ENCODE results near the gene SHOX. TPM values are rescaled to one million over a fixed set of nuclear protein-coding genes. Genes with fewer than 3 reads are reported as not detected.
"Not testable (repeated sequence)": the region's sequence is repeated elsewhere in the genome, so short reads cannot be mapped to it uniquely, and the experiment has no call there.

SHOX gene
- total RNA-seq, 2 donors from 2014 or later: 0.11 to 0.12 TPM

- TF ChIP-seq, protein P1, sequence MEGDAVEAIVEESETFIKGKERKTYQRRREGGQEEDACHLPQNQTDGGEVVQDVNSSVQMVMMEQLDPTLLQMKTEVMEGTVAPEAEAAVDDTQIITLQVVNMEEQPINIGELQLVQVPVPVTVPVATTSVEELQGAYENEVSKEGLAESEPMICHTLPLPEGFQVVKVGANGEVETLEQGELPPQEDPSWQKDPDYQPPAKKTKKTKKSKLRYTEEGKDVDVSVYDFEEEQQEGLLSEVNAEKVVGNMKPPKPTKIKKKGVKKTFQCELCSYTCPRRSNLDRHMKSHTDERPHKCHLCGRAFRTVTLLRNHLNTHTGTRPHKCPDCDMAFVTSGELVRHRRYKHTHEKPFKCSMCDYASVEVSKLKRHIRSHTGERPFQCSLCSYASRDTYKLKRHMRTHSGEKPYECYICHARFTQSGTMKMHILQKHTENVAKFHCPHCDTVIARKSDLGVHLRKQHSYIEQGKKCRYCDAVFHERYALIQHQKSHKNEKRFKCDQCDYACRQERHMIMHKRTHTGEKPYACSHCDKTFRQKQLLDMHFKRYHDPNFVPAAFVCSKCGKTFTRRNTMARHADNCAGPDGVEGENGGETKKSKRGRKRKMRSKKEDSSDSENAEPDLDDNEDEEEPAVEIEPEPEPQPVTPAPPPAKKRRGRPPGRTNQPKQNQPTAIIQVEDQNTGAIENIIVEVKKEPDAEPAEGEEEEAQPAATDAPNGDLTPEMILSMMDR (IDR thresholded peaks at IDR 0.05): no peak
- intact Hi-C loops (cut with DNase I): no loop called here
- H3K4me3 ChIP-seq: no peak overlapping the region
- no peak for DNase-seq
- no peaks in the 10 kb centered on the region for H3K27me3 ChIP-seq
- H3K4me1 ChIP-seq: no peaks in the 10 kb centered on the region
- no peaks in the 10 kb centered on the region for H3K9me3 ChIP-seq
- no peaks in the 10 kb centered on the region for H3K36me3 ChIP-seq
- no peak overlapping the region for H3K9ac ChIP-seq (ENCODE audit: low read depth in 2 of 2, low read length in 2 of 2)
- H3K27ac ChIP-seq: no peak overlapping the region
These were observed 16.5 kb upstream of the SHOX start for GRCh38 chrX:614136-614535.

- TF ChIP-seq, protein P1 (IDR thresholded peaks at IDR 0.05): no peak
- no peaks in the 10 kb centered on the region for H3K27me3 ChIP-seq
These were observed 13.2 kb upstream of the SHOX start for GRCh38 chrX:617401-617800.

GRCh38 chrX:617891-618290, 12.7 kb upstream of the SHOX start:
- H3K9ac ChIP-seq (ENCODE audit: low read depth in 2 of 2, low read length in 2 of 2): no peak overlapping the region
- no peaks in the 10 kb centered on the region for H3K4me1 ChIP-seq
- H3K36me3 ChIP-seq: no peaks in the 10 kb centered on the region
- no peak for DNase-seq
- TF ChIP-seq, protein P1 (IDR thresholded peaks at IDR 0.05): no peak
- no peak overlapping the region for H3K27ac ChIP-seq
- intact Hi-C loops (cut with DNase I): no loop called here
- H3K4me3 ChIP-seq: no peak overlapping the region
- H3K27me3 ChIP-seq: no peaks in the 10 kb centered on the region
- no peaks in the 10 kb centered on the region for H3K9me3 ChIP-seq

More at GRCh38 chrX:617401-617800, 13.2 kb upstream of the SHOX start:
- Histone ChIP-seq H3K9me3 (no peaks in the 10 kb centered on the region), H3K4me3 (no peak overlapping the region), H3K36me3 (no peaks in the 10 kb centered on the region), H3K9ac (ENCODE audit: low read depth in 2 of 2, low read length in 2 of 2) (no peak overlapping the region), H3K27ac (no peak overlapping the region), H3K4me1 (no peaks in the 10 kb centered on the region)
- intact Hi-C loops (cut with DNase I): no loop called here
- DNase-seq: no peak

- H3K27ac ChIP-seq; DNase-seq; H3K27me3 ChIP-seq; H3K9ac ChIP-seq (ENCODE audit: low read depth in 2 of 2, low read length in 2 of 2); H3K4me1 ChIP-seq; H3K4me3 ChIP-seq; H3K9me3 ChIP-seq; intact Hi-C loops (cut with DNase I); H3K36me3 ChIP-seq: not testable (repeated sequence)
These were observed 12.3 kb upstream of the SHOX start for GRCh38 chrX:618304-618703.

DNA sequence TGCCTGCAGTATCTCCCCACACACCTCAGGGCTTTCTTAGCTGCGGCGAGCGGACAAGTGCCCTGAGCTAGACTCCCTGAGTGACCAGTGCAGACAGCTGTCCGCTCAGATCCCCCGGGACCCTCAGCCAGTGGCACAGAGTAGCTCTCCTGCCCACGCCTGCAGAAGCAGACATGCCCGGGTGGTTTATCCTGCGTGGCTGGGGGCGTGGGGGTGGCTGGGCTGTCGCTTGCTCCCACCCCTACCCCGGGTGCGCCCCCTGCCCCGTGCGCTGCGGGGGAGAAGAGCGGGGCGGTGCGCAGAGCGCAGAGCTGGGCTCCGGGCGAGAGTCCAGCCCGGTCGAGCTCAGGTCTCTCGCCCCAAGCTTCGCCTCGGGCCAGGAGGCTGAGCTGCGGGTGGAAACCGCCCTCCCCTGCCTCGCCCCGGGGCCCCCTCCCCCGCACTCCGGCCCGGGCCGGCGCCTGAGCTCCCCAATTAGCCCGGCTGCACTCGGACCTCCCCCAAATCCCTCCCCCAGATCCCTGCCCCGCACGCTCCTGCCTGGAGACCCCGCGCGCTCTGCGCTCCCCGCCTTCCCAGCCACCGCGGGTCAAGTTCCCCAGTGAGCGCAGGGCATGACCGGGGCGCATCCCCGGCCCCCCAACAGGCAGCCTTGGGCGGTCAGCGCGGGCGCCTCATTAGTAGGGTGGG, 11.7 kb upstream of the SHOX start:
- Histone ChIP-seq H3K9ac (ENCODE audit: low read depth in 2 of 2, low read length in 2 of 2) (no peak overlapping the region), H3K36me3 (no peaks in the 10 kb centered on the region), H3K4me1 (no peaks in the 10 kb centered on the region), H3K9me3 (no peaks in the 10 kb centered on the region), H3K4me3 (no peak overlapping the region), H3K27me3 (peaks cover 2% of the 10 kb centered on the region), H3K27ac (no peak overlapping the region)
- TF ChIP-seq, protein P1 (IDR thresholded peaks at IDR 0.05): no peak
- intact Hi-C loops (cut with DNase I): no loop called here
- DNase-seq: no peak

DNA sequence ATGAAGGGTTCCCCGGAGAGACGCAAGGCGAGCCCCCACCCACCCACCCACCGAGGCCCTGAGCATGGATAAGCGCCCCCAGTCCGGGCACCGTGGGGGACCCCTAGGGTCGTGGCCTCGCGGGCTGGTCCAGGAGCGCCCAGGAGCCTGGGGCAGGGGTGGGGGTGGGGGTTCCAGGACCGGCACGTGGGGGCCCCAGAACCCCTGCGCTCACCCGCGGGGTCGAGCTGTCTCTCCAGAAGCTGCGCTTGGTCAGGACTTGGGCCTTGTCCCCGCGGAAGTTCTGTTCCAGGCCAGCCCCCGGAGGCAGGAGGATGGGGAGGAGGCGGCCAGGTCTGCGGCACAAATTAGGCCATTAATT, 11.2 kb upstream of the SHOX start:
- Histone ChIP-seq H3K4me3 (no peak overlapping the region), H3K4me1 (no peaks in the 10 kb centered on the region), H3K27ac (no peak overlapping the region), H3K36me3 (no peaks in the 10 kb centered on the region), H3K9ac (ENCODE audit: low read depth in 2 of 2, low read length in 2 of 2) (no peak overlapping the region), H3K27me3 (peaks cover 4% of the 10 kb centered on the region), H3K9me3 (no peaks in the 10 kb centered on the region)
- intact Hi-C loops (cut with DNase I): no loop called here
- TF ChIP-seq, protein P1 (IDR thresholded peaks at IDR 0.05): no peak
- no peak for DNase-seq

Data from colonic mucosa (tissue), 4 donors.